Urinary bladder (tissue), 4 donors: ENCODE results near the gene PEPD. TPM values are rescaled to one million over a fixed set of nuclear protein-coding genes. Genes with fewer than 3 reads are reported as not detected.

Experiments
- DNase-seq: peaks from one replicate; pipeline ENCODE4 v3.0.0-alpha.2; 2015; ENCODE audit errors: extremely low spot score
- H3K27ac ChIP-seq: one replicate; pipeline ENCODE4 v1.5.1; 2013; ENCODE audit warnings: low read depth, mild to moderate bottlenecking, moderate library complexity
- H3K36me3 ChIP-seq: one replicate; pipeline ENCODE4 v1.6.1; 2013; ENCODE audit warnings: mild to moderate bottlenecking, moderate library complexity; ENCODE audit not compliant: insufficient read depth
- H3K4me1 ChIP-seq: one replicate; pipeline ENCODE4 v1.6.1; 2013; ENCODE audit warnings: mild to moderate bottlenecking, moderate library complexity; ENCODE audit not compliant: insufficient read depth
- H3K4me3 ChIP-seq: one replicate; pipeline ENCODE4 v1.5.1; 2013; ENCODE audit warnings: low read depth, low read length
- WGBS: extraction: QIAGEN DNeasy Blood & Tissue Kit; methylation state at CpG from one replicate; pipeline ENCODE4 v1.1.7; 2013; 5-methylcytosine and 5-hydroxymethylcytosine counted together
- polyA plus RNA-seq: library from polyadenylated mRNA; stranded (reverse); fragments of 200-250 nt; gene quantifications from one replicate; pipeline ENCODE4 v1.2.3, GENCODE V29; 2013
- total RNA-seq: library from RNA; depleted of rRNA; stranded (reverse); fragments of >200 nt; gene quantifications from one replicate; pipeline ENCODE4 v1.2.3, GENCODE V29; 2014
- donor health status: healthy with polysubstance abuse.
- donor health status: healthy.

Gene PEPD
- total and polyA plus RNA-seq, 2 donors: 24.2 to 85.0 TPM

GRCh38 chr19:33394723-33395560 is 126.6 kb downstream of the PEPD start:
- 79% methylated on average over 19 of the region's 19 CpGs for WGBS

GRCh38 chr19:33394006-33394722 is 127.4 kb downstream of the PEPD start:
- H3K36me3 ChIP-seq: no peaks in the 10 kb centered on the region
- 66% methylated on average over 30 of the region's 30 CpGs for WGBS
- H3K4me3 ChIP-seq: no peak overlapping the region
- H3K27ac ChIP-seq: no peak overlapping the region
- H3K4me1 ChIP-seq: no peaks in the 10 kb centered on the region
- no peak for DNase-seq

More at GRCh38 chr19:33394723-33395560, 126.6 kb downstream of the PEPD start:
- H3K4me1 ChIP-seq: no peaks in the 10 kb centered on the region
- no peaks in the 10 kb centered on the region for H3K36me3 ChIP-seq
- no peak overlapping the region for H3K4me3 ChIP-seq
- no peak overlapping the region for H3K27ac ChIP-seq
- no peak for DNase-seq

GRCh38 chr19:33393286-33394005 is 128.1 kb downstream of the PEPD start:
- H3K4me1 ChIP-seq: no peaks in the 10 kb centered on the region
- H3K4me3 ChIP-seq: no peak overlapping the region
- no peak for DNase-seq
- no peak overlapping the region for H3K27ac ChIP-seq
- H3K36me3 ChIP-seq: no peaks in the 10 kb centered on the region
- WGBS: 84% methylated on average over 21 of the region's 21 CpGs

- H3K27ac ChIP-seq: no peak overlapping the region
- DNase-seq: no peak
- WGBS: 76% methylated on average over 39 of the region's 39 CpGs
- H3K4me1 ChIP-seq: no peaks in the 10 kb centered on the region
- H3K4me3 ChIP-seq: no peak overlapping the region
- H3K36me3 ChIP-seq: no peaks in the 10 kb centered on the region
Observed at GRCh38 chr19:33392341-33393285, 129.0 kb downstream of the PEPD start.

GRCh38 chr19:33391631-33392249 is 129.9 kb downstream of the PEPD start:
- DNase-seq: no peak
- no peak overlapping the region for H3K27ac ChIP-seq
- 88% methylated on average over 12 of the region's 12 CpGs for WGBS

GRCh38 chr19:33390908-33391630 is 130.5 kb downstream of the PEPD start:
- WGBS: 81% methylated on average over 24 of the region's 24 CpGs
- Histone ChIP-seq H3K4me1 (no peaks in the 10 kb centered on the region), H3K27ac (no peak overlapping the region), H3K4me3 (no peak overlapping the region), H3K36me3 (no peaks in the 10 kb centered on the region)
- DNase-seq: no peak

More at GRCh38 chr19:33391631-33392249, 129.9 kb downstream of the PEPD start:
- Histone ChIP-seq H3K4me1 (no peaks in the 10 kb centered on the region), H3K36me3 (no peaks in the 10 kb centered on the region), H3K4me3 (no peak overlapping the region)

- peak; percentile 88 for DNase-seq
- Histone ChIP-seq H3K4me3 (no peak overlapping the region), H3K27ac (no peak overlapping the region), H3K4me1 (no peaks in the 10 kb centered on the region), H3K36me3 (no peaks in the 10 kb centered on the region)
- WGBS: 26% methylated on average over 19 of the region's 19 CpGs
Observed at GRCh38 chr19:33390101-33390907, 131.3 kb downstream of the PEPD start.

- Histone ChIP-seq H3K4me3 (no peak overlapping the region), H3K27ac (peak overlapping the region; percentile 41), H3K36me3 (no peaks in the 10 kb centered on the region), H3K4me1 (no peaks in the 10 kb centered on the region)
- DNase-seq: no peak
- 48% methylated on average over 22 of the region's 22 CpGs for WGBS
Observed at GRCh38 chr19:33389421-33390100, 132.0 kb downstream of the PEPD start.

GRCh38 chr19:33388725-33389420 is 132.7 kb downstream of the PEPD start:
- 83% methylated on average over 28 of the region's 28 CpGs for WGBS
- H3K36me3 ChIP-seq: no peaks in the 10 kb centered on the region
- peak overlapping the region; percentile 18 for H3K27ac ChIP-seq
- no peak overlapping the region for H3K4me3 ChIP-seq
- DNase-seq: no peak
- no peaks in the 10 kb centered on the region for H3K4me1 ChIP-seq

GRCh38 chr19:33388231-33388724 is 133.3 kb downstream of the PEPD start:
- DNase-seq: no peak
- Histone ChIP-seq H3K4me3 (no peak overlapping the region), H3K36me3 (no peaks in the 10 kb centered on the region), H3K4me1 (no peaks in the 10 kb centered on the region), H3K27ac (no peak overlapping the region)
- 76% methylated on average over 13 of the region's 13 CpGs for WGBS
